ENCODE measurements around the gene SLCO2A1. TPM values are rescaled to one million over a fixed set of nuclear protein-coding genes. Genes with fewer than 3 reads are reported as not detected.

SLCO2A1 gene
- total RNA-seq, 6 donors from 2014 or later = 56.2 to 308 (median 133) TPM

- Histone ChIP-seq H3K4me1 (peaks cover 3 to 19% (median 18%) of the 10 kb centered on the region in 4 donors), H3K4me3 (no peak overlapping the region), H3K36me3 (peaks cover 0 to 6% (median 0%) of the 10 kb centered on the region in 4 donors), H3K27me3 (no peaks in the 10 kb centered on the region), H3K27ac (peak overlapping the region; percentile 26 to 61 (median 55)), H3K9me3 (no peaks in the 10 kb centered on the region)
- 62 to 87% methylated on average over 3 of the region's 3 CpGs for WGBS, 2 donors
- DNase-seq (no peak), ATAC-seq (ENCODE audit: low FRiP score in 2 of 2) (no peak)
- no peak for TF ChIP-seq POLR2AphosphoS5 (IDR thresholded peaks at IDR 0.05)
- no peak for TF ChIP-seq CTCF (IDR thresholded peaks at IDR 0.05)
- TF ChIP-seq POLR2A (IDR thresholded peaks at IDR 0.05) = no peak
- no peak for TF ChIP-seq EP300 (IDR thresholded peaks at IDR 0.05)
These were observed 65.2 kb downstream of the SLCO2A1 start for GRCh38 chr3:133964547-133964946.

- 82 to 83% methylated on average over 7 of the region's 7 CpGs for WGBS, 2 donors
- peaks cover 0 to 11% (median 0%) of the 10 kb centered on the region in 4 donors for H3K36me3 ChIP-seq
- ATAC-seq (ENCODE audit: low FRiP score in 2 of 2) (peak in 1 of 2 donors; percentile 18), DNase-seq (no peak)
- TF ChIP-seq EP300 (IDR thresholded peaks at IDR 0.05) (no peak), POLR2AphosphoS5 (IDR thresholded peaks at IDR 0.05) (no peak), CTCF (IDR thresholded peaks at IDR 0.05) (no peak), POLR2A (IDR thresholded peaks at IDR 0.05) (no peak)
- H3K27me3 ChIP-seq = no peaks in the 10 kb centered on the region
- H3K27ac ChIP-seq = peak overlapping the region; percentile 9 to 70 (median 40)
- peaks cover 3 to 21% (median 17%) of the 10 kb centered on the region in 4 donors for H3K4me1 ChIP-seq
- H3K4me3 ChIP-seq = no peak overlapping the region
- H3K9me3 ChIP-seq = no peaks in the 10 kb centered on the region
These were observed 65.9 kb downstream of the SLCO2A1 start for GRCh38 chr3:133963657-133964396.

- DNase-seq = no peak
- 69 to 76% methylated on average over 2 of the region's 2 CpGs for WGBS, 2 donors
- Histone ChIP-seq H3K27me3 (no peaks in the 10 kb centered on the region), H3K4me1 (peaks cover 6 to 30% (median 23%) of the 10 kb centered on the region in 4 donors), H3K9me3 (no peaks in the 10 kb centered on the region), H3K36me3 (peaks cover 0 to 18% (median 0%) of the 10 kb centered on the region in 4 donors), H3K4me3 (no peak overlapping the region), H3K27ac (peak overlapping the region; percentile 9 to 70 (median 40))
- ATAC-seq (ENCODE audit: low FRiP score in 2 of 2) = no peak
- TF ChIP-seq POLR2A (IDR thresholded peaks at IDR 0.05) (no peak), POLR2AphosphoS5 (IDR thresholded peaks at IDR 0.05) (no peak), EP300 (IDR thresholded peaks at IDR 0.05) (no peak), CTCF (IDR thresholded peaks at IDR 0.05) (no peak)
These were observed 66.9 kb downstream of the SLCO2A1 start for GRCh38 chr3:133962849-133963248.

- TF ChIP-seq POLR2AphosphoS5 (IDR thresholded peaks at IDR 0.05) = no peak
- no peak for TF ChIP-seq POLR2A (IDR thresholded peaks at IDR 0.05)
These were observed 71.5 kb downstream of the SLCO2A1 start for GRCh38 chr3:133958071-133958805.

GRCh38 chr3:133956982-133957381 lies 72.7 kb downstream of the SLCO2A1 start:
- no peak for TF ChIP-seq POLR2A (IDR thresholded peaks at IDR 0.05)
- TF ChIP-seq CTCF (IDR thresholded peaks at IDR 0.05) = no peak
- no peak for TF ChIP-seq EP300 (IDR thresholded peaks at IDR 0.05)
- no peak for TF ChIP-seq POLR2AphosphoS5 (IDR thresholded peaks at IDR 0.05)
- no peak for DNase-seq
- ATAC-seq (ENCODE audit: low FRiP score in 2 of 2) = no peak
- Histone ChIP-seq H3K9me3 (no peaks in the 10 kb centered on the region), H3K4me1 (peaks cover 15 to 19% (median 16%) of the 10 kb centered on the region in 4 donors), H3K27ac (peak overlapping the region in 3 of 4 donors; percentile 41 to 59 (median 52)), H3K27me3 (no peaks in the 10 kb centered on the region), H3K36me3 (peaks cover 0 to 36% (median 7%) of the 10 kb centered on the region in 4 donors), H3K4me3 (no peak overlapping the region)
- 80 to 90% methylated on average over 6 of the region's 6 CpGs for WGBS, 2 donors

More at GRCh38 chr3:133958071-133958805, 71.5 kb downstream of the SLCO2A1 start:
- peaks cover 18 to 20% (median 19%) of the 10 kb centered on the region in 4 donors for H3K4me1 ChIP-seq
- WGBS, 2 donors = 83 to 89% methylated on average over 4 to 5 of the region's 5 CpGs
- no peak for DNase-seq
- no peak for ATAC-seq (ENCODE audit: low FRiP score in 2 of 2)
- H3K36me3 ChIP-seq = peaks cover 0 to 29% (median 6%) of the 10 kb centered on the region in 4 donors
- peak overlapping the region in 3 of 4 donors; percentile 1 to 59 (median 41) for H3K27ac ChIP-seq
- H3K27me3 ChIP-seq = no peaks in the 10 kb centered on the region
- H3K9me3 ChIP-seq = no peaks in the 10 kb centered on the region
- no peak overlapping the region for H3K4me3 ChIP-seq
